Measurements from ENCODE around the gene SEC63.

- TF ChIP-seq CTCF (IDR thresholded peaks at IDR 0.05): no peak
- TF ChIP-seq POLR2A (IDR thresholded peaks at IDR 0.05): no peak
- no peak for TF ChIP-seq POLR2AphosphoS5 (IDR thresholded peaks at IDR 0.05; ENCODE audit: insufficient read depth in 1 of 2, low read depth in 1 of 2)
Observed at GRCh38 chr6:107928984-107929383, 29.0 kb downstream of the SEC63 start.

All from vagina (tissue), 2 donors.